B cell (primary cell): ENCODE measurements around the gene ADAMTS12.

Source experiments
- EZH2 ChIP-seq: IDR thresholded peaks from 2 replicates; pipeline ENCODE4 v1.6.1; 2012; ENCODE audit warnings: borderline replicate concordance, low read depth, mild to moderate bottlenecking, moderate library complexity, low read length; ENCODE audit not compliant: insufficient read depth, poor library complexity, severe bottlenecking
- TF ChIP-seq, protein P1 (sequence below): fragments of 200-600 bp; IDR thresholded peaks from one replicate; pipeline ENCODE4 v1.8.0; 2022; ENCODE audit warnings: antibody characterized with exemption, mild to moderate bottlenecking

DNA sequence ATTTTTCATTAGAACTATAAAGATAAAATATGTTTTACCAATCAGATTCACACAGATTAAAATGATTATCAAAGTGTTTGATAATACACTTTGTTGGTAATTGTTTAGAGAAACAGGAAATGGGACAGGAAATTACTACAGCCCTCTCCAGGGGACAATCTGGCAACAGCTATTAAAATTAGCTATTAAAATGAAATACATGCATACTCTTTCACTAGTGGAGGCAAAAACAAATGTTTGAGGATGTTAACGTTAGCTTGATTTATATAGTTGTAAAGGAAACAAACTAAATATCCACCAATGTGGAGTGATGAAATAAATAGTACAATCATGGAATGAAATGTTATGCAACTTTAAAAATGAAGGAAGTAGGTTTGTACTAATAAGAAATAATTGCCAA, 397.3 kb downstream of the ADAMTS12 start:
- TF ChIP-seq, protein P1, sequence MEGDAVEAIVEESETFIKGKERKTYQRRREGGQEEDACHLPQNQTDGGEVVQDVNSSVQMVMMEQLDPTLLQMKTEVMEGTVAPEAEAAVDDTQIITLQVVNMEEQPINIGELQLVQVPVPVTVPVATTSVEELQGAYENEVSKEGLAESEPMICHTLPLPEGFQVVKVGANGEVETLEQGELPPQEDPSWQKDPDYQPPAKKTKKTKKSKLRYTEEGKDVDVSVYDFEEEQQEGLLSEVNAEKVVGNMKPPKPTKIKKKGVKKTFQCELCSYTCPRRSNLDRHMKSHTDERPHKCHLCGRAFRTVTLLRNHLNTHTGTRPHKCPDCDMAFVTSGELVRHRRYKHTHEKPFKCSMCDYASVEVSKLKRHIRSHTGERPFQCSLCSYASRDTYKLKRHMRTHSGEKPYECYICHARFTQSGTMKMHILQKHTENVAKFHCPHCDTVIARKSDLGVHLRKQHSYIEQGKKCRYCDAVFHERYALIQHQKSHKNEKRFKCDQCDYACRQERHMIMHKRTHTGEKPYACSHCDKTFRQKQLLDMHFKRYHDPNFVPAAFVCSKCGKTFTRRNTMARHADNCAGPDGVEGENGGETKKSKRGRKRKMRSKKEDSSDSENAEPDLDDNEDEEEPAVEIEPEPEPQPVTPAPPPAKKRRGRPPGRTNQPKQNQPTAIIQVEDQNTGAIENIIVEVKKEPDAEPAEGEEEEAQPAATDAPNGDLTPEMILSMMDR: no peak
- TF ChIP-seq EZH2: no peak
